Ishikawa (cell line): ENCODE measurements around the gene GALNTL6.

Source experiments
- CREB1 ChIP-seq: IDR thresholded peaks from 2 replicates; pipeline ENCODE4 v1.6.1; 2012; ENCODE audit warnings: low read depth
- EGR1 ChIP-seq: IDR thresholded peaks from 2 replicates; pipeline ENCODE4 v1.6.1; 2012
- EP300 ChIP-seq: IDR thresholded peaks from 2 replicates; pipeline ENCODE4 v1.6.1; 2012; ENCODE audit warnings: borderline replicate concordance
- FOXM1 ChIP-seq: IDR thresholded peaks from 2 replicates; pipeline ENCODE4 v1.6.1; 2012; ENCODE audit warnings: low read depth, borderline replicate concordance
- NFIC ChIP-seq: IDR thresholded peaks from 2 replicates; pipeline ENCODE4 v1.6.1; 2012
- RAD21 ChIP-seq: IDR thresholded peaks from 2 replicates; pipeline ENCODE4 v1.6.1; 2012; ENCODE audit warnings: low read depth
- REST ChIP-seq: IDR thresholded peaks from 2 replicates; pipeline ENCODE4 v1.6.1; 2012; ENCODE audit warnings: low read depth, mild to moderate bottlenecking
- TCF12 ChIP-seq: IDR thresholded peaks from 2 replicates; pipeline ENCODE4 v1.6.1; 2012; ENCODE audit warnings: low read depth
- TEAD4 ChIP-seq: IDR thresholded peaks from 2 replicates; pipeline ENCODE4 v1.6.1; 2012
- TF ChIP-seq, protein P1 (sequence below): IDR thresholded peaks from 2 replicates; pipeline ENCODE4 v1.6.1; 2012
- TF ChIP-seq, protein P2 (sequence below): IDR thresholded peaks from 2 replicates; pipeline ENCODE4 v1.6.1; 2012

DNA sequence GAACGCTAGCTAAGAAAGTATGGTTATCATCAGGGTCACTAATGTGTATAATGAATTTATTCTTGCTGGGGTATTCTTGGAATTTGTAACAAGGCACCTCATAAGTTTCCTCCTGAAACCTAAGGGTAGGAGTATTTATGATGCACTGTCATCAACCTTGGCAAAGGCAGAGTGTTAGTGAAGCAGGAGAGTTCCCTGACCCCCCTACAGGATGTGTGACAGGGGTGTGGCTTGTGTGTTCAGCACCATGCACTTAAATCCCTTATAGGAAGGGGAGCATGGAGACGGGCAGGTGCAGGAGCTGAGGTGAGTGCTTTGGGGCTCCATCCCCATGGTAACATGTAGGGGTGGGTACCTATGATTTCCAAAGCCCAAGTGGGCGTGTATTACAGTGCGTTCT, 237.7 kb downstream of the GALNTL6 start:
- TF ChIP-seq NFIC (no peak), RAD21 (no peak), FOXM1 (no peak), CREB1 (no peak), EGR1 (no peak), EP300 (no peak), REST (no peak), TEAD4 (no peak), TCF12 (no peak)
- TF ChIP-seq, protein P1, sequence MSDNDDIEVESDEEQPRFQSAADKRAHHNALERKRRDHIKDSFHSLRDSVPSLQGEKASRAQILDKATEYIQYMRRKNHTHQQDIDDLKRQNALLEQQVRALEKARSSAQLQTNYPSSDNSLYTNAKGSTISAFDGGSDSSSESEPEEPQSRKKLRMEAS = no peak
- TF ChIP-seq, protein P2, sequence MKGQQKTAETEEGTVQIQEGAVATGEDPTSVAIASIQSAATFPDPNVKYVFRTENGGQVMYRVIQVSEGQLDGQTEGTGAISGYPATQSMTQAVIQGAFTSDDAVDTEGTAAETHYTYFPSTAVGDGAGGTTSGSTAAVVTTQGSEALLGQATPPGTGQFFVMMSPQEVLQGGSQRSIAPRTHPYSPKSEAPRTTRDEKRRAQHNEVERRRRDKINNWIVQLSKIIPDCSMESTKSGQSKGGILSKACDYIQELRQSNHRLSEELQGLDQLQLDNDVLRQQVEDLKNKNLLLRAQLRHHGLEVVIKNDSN = no peak
